Esophagus squamous epithelium (tissue), 5 donors: ENCODE results near the gene WDR5B. TPM values are rescaled to one million over a fixed set of nuclear protein-coding genes. Genes with fewer than 3 reads are reported as not detected.

ENCODE experiments used
- DNase-seq: peaks from one replicate; lab custom pipeline; 2025; lab: John Stamatoyannopoulos, UW
- H3K27ac ChIP-seq, 4 donors: fragments of 200-600 bp; sonication (generic); one replicate each; pipeline ENCODE4 v1.5.1; 2016 to 2019; ENCODE audit warnings: mild to moderate bottlenecking in 1 of 4
- H3K27me3 ChIP-seq, 4 donors: fragments of 200-600 bp; sonication (generic); 1 replicate in 3 of 4; 2 replicates in 1 of 4; pipeline versions ENCODE4 v1.5.1 to v1.6.0; 2017 to 2021; ENCODE audit warnings: antibody characterized with exemption in 1 of 4
- H3K36me3 ChIP-seq, 3 donors: fragments of 200-600 bp; sonication (generic); one replicate each; pipeline ENCODE4 v1.5.1; 2016 to 2019
- H3K4me1 ChIP-seq, 3 donors: fragments of 200-600 bp; sonication (generic); one replicate each; pipeline ENCODE4 v1.5.1; 2017 to 2019
- H3K4me3 ChIP-seq, 4 donors: fragments of 200-600 bp; sonication (generic); 1 replicate in 3 of 4; 2 replicates in 1 of 4; pipeline ENCODE4 v1.5.1; 2016 to 2019; ENCODE audit warnings: mild to moderate bottlenecking in 2 of 4, moderate library complexity in 1 of 4
- H3K9me3 ChIP-seq, 3 donors: fragments of 200-600 bp; sonication (generic); one replicate each; pipeline ENCODE4 v1.5.1; 2016 to 2019
- POLR2A ChIP-seq, 4 donors: fragments of 450-650 bp; IDR thresholded peaks; one replicate each; pipeline ENCODE4 v1.6.1; 2017; ENCODE audit warnings: antibody characterized with exemption in 4 of 4, mild to moderate bottlenecking in 4 of 4, moderate library complexity in 3 of 4
- WGBS, 2 donors: methylation state at CpG; one replicate each; pipeline ENCODE4 v1.1.5; 2018; 5-methylcytosine and 5-hydroxymethylcytosine counted together
- intact Hi-C: fragments of 100-400 bp; cut with DNase I; formaldehyde crosslinking; loops from one replicate; pipeline ENCODE4 v1.15.0; 2022
- total RNA-seq, 4 donors: library from RNA; depleted of rRNA; stranded (reverse); fragments of >200 nt; gene quantifications; one replicate each; pipeline ENCODE4 v1.1.0, GENCODE V29; 2016
- TF ChIP-seq, protein P1 (sequence below), 6 experiments: fragments of 450-650 bp in 4 of 6; fragments of 200-600 bp in 2 of 6; sonication (generic) in 2 of 6; IDR thresholded peaks; one replicate each; pipeline ENCODE4 v1.5.1; 2016 to 2019; ENCODE audit warnings: antibody characterized with exemption in 6 of 6, mild to moderate bottlenecking in 4 of 6, moderate library complexity in 4 of 6
- donor health status: DM: yes; HTN: yes; CAD: no.

WDR5B gene
- total RNA-seq, 4 donors from 2014 or later = 0.57 to 4.6 (median 2.1) TPM

DNA sequence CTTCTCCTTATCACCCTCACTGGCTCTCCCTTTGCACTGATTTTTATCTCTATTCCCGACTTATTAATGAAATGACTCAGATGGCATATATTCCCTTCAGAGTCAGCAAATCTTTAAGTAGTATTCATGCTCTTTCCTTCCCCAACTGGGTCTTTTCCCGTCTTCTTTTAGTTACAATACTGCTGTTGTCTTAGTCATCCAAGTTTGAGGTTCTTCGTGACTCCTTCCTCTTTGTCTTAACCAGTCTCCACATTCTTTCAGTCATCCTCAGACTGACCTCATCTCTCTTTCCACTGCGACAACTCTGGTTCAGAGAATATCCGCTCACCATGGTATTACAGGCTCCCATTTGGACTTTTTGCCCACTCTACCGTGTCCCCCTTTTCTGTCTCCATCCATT lies 12.4 kb downstream of the WDR5B start:
- intact Hi-C loops = no loop called here

DNA sequence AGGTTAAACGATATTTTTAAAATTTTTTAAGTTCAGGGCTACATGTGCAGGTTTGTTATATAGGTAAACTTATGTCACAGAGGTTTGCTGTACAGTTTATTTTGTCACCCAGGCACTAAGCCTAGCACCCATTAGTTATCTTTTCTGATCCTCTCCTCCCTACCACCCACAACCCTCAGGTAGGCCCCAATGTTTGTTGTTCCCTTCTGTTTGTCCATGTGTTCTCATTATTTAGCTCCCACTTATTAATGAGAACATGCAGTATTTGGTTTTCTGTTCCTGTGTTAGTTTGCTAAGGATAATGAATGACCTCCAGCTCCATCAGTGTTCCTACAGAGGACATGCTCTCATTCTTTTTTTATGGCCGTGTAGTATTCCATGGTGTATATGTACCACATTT lies 16.9 kb downstream of the WDR5B start:
- Histone ChIP-seq H3K27me3 (no peaks in the 10 kb centered on the region), H3K4me1 (peaks cover 0 to 3% (median 0%) of the 10 kb centered on the region in 3 donors), H3K9me3 (no peaks in the 10 kb centered on the region), H3K27ac (no peak overlapping the region), H3K36me3 (peaks cover 0 to 34% (median 0%) of the 10 kb centered on the region in 3 donors), H3K4me3 (no peak overlapping the region)
- intact Hi-C loops = loop anchor here (10.0 kb wide), 1 partner anchor 286 kb away; the partner anchor contains the start of gene PARP14
- no peak for TF ChIP-seq POLR2A (IDR thresholded peaks at IDR 0.05)
- TF ChIP-seq, protein P1, sequence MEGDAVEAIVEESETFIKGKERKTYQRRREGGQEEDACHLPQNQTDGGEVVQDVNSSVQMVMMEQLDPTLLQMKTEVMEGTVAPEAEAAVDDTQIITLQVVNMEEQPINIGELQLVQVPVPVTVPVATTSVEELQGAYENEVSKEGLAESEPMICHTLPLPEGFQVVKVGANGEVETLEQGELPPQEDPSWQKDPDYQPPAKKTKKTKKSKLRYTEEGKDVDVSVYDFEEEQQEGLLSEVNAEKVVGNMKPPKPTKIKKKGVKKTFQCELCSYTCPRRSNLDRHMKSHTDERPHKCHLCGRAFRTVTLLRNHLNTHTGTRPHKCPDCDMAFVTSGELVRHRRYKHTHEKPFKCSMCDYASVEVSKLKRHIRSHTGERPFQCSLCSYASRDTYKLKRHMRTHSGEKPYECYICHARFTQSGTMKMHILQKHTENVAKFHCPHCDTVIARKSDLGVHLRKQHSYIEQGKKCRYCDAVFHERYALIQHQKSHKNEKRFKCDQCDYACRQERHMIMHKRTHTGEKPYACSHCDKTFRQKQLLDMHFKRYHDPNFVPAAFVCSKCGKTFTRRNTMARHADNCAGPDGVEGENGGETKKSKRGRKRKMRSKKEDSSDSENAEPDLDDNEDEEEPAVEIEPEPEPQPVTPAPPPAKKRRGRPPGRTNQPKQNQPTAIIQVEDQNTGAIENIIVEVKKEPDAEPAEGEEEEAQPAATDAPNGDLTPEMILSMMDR (IDR thresholded peaks at IDR 0.05) = no peak
- DNase-seq = no peak
- WGBS, 2 donors = 96 to 97% methylated on average over 2 of the region's 2 CpGs

More for the DNA sequence above, 12.4 kb downstream of the WDR5B start:
- H3K27me3 ChIP-seq = no peaks in the 10 kb centered on the region
- H3K4me1 ChIP-seq = no peaks in the 10 kb centered on the region
- no peak overlapping the region for H3K27ac ChIP-seq
- H3K4me3 ChIP-seq = no peak overlapping the region
- H3K9me3 ChIP-seq = no peaks in the 10 kb centered on the region
- H3K36me3 ChIP-seq = peaks cover 0 to 74% (median 16%) of the 10 kb centered on the region in 3 donors
- DNase-seq = no peak
- 77 to 84% methylated on average over 6 of the region's 6 CpGs for WGBS, 2 donors
- TF ChIP-seq, protein P1 (IDR thresholded peaks at IDR 0.05) = no peak
- TF ChIP-seq POLR2A (IDR thresholded peaks at IDR 0.05) = no peak

DNA sequence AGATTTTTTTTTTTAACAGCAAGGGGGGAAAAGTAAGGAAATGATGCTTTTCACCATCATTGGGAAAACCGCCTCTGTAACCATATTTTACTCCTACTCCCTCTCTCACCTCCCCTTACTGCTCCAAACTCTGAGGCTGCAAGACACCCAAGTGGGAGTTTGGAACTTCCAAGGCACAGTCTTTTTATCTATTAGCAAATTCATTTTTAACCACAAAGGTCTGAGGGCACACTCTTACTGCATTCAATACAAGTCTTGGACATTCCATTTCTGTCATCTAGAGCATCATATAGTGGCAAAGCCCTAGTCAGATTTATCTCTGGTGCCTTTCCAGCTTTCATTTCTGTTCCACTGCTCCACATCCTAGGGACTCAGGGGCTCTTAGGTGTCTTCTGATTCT lies 18.7 kb downstream of the WDR5B start:
- peaks cover 0 to 29% (median 0%) of the 10 kb centered on the region in 3 donors for H3K36me3 ChIP-seq
- TF ChIP-seq, protein P1 (IDR thresholded peaks at IDR 0.05) = no peak
- no peak for TF ChIP-seq POLR2A (IDR thresholded peaks at IDR 0.05)
- no peak overlapping the region for H3K27ac ChIP-seq
- peaks cover 0 to 16% (median 3%) of the 10 kb centered on the region in 3 donors for H3K4me1 ChIP-seq
- no peaks in the 10 kb centered on the region for H3K9me3 ChIP-seq
- 96 to 100% methylated on average over 1 of the region's 1 CpG for WGBS, 2 donors
- intact Hi-C loops = loop anchor here (10.0 kb wide), 1 partner anchor 288 kb away; the partner anchor contains the start of gene PARP14
- no peak for DNase-seq
- no peak overlapping the region for H3K4me3 ChIP-seq
- H3K27me3 ChIP-seq = no peaks in the 10 kb centered on the region

DNA sequence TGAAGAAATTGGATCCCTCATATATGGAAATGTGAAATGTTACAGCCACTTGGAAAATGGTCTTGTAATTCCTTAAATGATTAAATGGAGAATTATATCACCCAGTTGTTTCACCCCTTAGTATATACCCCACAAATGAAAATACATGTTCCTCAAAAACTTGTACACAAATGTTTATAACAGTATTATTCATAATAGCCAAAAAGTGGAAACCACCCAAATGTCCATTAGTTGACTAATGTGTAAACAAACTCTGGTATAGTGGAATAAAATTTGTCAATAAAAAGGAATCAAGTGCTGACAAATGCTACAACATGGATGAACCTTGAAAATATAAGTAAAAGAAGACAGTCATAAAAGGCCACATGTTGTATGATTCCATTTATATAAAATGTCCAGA lies 19.4 kb downstream of the WDR5B start:
- intact Hi-C loops = loop anchor here (10.0 kb wide), 1 partner anchor 288 kb away; the partner anchor contains the start of gene PARP14
- Histone ChIP-seq H3K27ac (no peak overlapping the region), H3K9me3 (no peaks in the 10 kb centered on the region), H3K36me3 (peaks cover 0 to 29% (median 0%) of the 10 kb centered on the region in 3 donors), H3K4me1 (peaks cover 0 to 22% (median 3%) of the 10 kb centered on the region in 3 donors), H3K4me3 (no peak overlapping the region), H3K27me3 (no peaks in the 10 kb centered on the region)
- no peak for TF ChIP-seq POLR2A (IDR thresholded peaks at IDR 0.05)
- TF ChIP-seq, protein P1 (IDR thresholded peaks at IDR 0.05) = no peak
- no peak for DNase-seq

DNA sequence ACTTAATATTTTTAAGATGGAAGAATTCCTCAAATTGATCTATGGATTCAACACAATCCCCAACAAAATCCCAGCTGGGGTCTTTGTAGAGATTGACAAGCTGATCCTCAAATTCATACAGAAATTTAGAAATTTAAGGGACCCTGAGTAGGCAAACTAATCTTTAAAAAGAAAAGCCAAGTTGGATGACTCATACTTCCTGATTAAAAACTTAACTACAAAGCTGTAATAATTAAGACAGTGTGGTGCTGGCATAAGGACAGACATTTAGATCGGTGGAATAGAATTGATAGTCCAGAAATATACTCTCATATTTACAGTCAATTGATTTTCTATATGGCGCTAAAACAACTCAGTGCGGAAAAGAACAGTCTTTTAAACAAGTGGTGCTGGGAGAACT lies 20.3 kb downstream of the WDR5B start:
- 60 to 63% methylated on average over 3 of the region's 3 CpGs for WGBS, 2 donors
- intact Hi-C loops = loop anchor here (10.0 kb wide), 1 partner anchor 289 kb away; the partner anchor contains the start of gene PARP14
- Histone ChIP-seq H3K9me3 (no peaks in the 10 kb centered on the region), H3K36me3 (peaks cover 0 to 29% (median 0%) of the 10 kb centered on the region in 3 donors), H3K4me3 (no peak overlapping the region), H3K27ac (no peak overlapping the region), H3K27me3 (no peaks in the 10 kb centered on the region), H3K4me1 (peaks cover 0 to 27% (median 3%) of the 10 kb centered on the region in 3 donors)
- DNase-seq = no peak
- no peak for TF ChIP-seq POLR2A (IDR thresholded peaks at IDR 0.05)
- TF ChIP-seq, protein P1 (IDR thresholded peaks at IDR 0.05) = no peak
